Osteocyte (in vitro differentiated cells): ENCODE results near the gene ATP5F1A. TPM values are rescaled to one million over a fixed set of nuclear protein-coding genes. Genes with fewer than 3 reads are reported as not detected.
"Not testable (repeated sequence)": the region's sequence is repeated elsewhere in the genome, so short reads cannot be mapped to it uniquely, and the experiment has no call there.

Source experiments
- DNase-seq: peaks from one replicate; pipeline ENCODE4 v3.0.0; 2021; ENCODE audit warnings: mixed read lengths; ENCODE audit not compliant: unreplicated experiment; ENCODE audit errors: extremely low spot score
- H3K27ac Mint-ChIP-seq: one replicate; pipeline ENCODE4 v1.8.0; 2021; ENCODE audit warnings: mild to moderate bottlenecking, mixed read lengths; ENCODE audit not compliant: unreplicated experiment
- H3K27me3 Mint-ChIP-seq: one replicate; pipeline ENCODE4 v1.8.0; 2021; ENCODE audit warnings: mixed read lengths; ENCODE audit not compliant: unreplicated experiment
- H3K36me3 Mint-ChIP-seq: one replicate; pipeline ENCODE4 v1.8.0; 2021; ENCODE audit warnings: mixed read lengths; ENCODE audit not compliant: unreplicated experiment
- H3K4me1 Mint-ChIP-seq: one replicate; pipeline ENCODE4 v1.8.0; 2021; ENCODE audit warnings: mixed read lengths; ENCODE audit not compliant: unreplicated experiment
- H3K4me3 Mint-ChIP-seq: one replicate; pipeline ENCODE4 v1.8.0; 2021; ENCODE audit warnings: mild to moderate bottlenecking, moderate library complexity, mixed read lengths; ENCODE audit not compliant: unreplicated experiment
- H3K9me3 Mint-ChIP-seq: one replicate; pipeline ENCODE4 v1.8.0; 2021; ENCODE audit warnings: mixed read lengths; ENCODE audit not compliant: unreplicated experiment
- long read RNA-seq: library from polyadenylated mRNA; unstranded; transcript quantifications from one replicate; pipeline ENCODE4 v2.0.0, GENCODE V29; 2021
- total RNA-seq: library from RNA; stranded (reverse); gene quantifications from 2 replicates; pipeline ENCODE4 v1.2.1, GENCODE V29; 2021
- TF ChIP-seq, protein P1 (sequence below): fragments of 200-600 bp; sonication (generic); IDR thresholded peaks from 2 replicates; pipeline ENCODE4 v1.5.0; 2021; ENCODE audit warnings: antibody characterized with exemption, mild to moderate bottlenecking, moderate library complexity

Gene ATP5F1A
- total RNA-seq, result 346 and 359 TPM in 2 replicates
- long read RNA-seq, full-length matches to known transcripts, result 6,605 of 6,791 reads
- long read RNA-seq, partial matches to known transcripts, result 125 of 6,791 reads
- long read RNA-seq, other reads (novel, unspliced or antisense), result 61 of 6,791 reads

DNA sequence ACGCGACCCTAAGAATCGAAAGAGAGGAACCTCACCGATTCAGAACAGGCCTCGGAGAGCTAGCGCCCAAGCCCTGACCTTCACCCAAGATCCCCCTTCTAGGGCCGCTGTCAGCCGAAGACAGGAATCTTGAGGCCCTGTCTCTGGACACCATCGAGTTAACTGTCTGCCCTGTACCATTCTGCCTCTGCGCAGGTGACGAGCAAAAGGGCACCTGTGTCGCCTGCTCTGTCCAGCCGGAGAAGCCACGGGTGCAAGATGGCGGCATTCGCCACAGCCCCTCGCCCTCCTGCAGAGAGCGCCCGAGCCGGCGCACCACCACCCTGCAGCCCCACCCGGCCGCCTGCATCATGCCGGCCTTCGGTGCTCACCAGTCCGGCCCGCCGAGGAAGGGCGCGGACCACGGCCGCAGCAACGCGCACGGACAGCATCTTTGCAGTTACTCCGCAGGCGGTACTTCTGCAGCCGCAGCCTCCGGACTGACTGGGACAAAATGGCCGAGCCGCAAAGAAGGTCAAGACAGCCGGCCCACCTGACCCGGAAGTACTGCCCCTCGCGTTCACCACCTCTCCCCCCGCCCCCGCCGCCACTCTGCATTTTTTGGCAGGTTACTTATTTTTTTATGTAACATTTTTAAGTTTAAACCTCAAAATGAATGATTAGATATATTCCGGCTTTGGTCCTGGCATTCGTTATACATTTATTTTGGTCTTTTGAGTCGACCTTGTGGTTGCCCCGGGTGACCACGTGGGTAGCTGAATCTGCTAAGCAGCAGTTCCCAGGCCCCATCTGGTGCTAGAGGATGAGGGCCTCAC, at the start of gene ATP5F1A:
ATP5F1A (minus strand) TSS at position 496 of the 815 bp plus-strand sequence; CDS start at position 431, 65 bp downstream.
- H3K9me3 Mint-ChIP-seq, result no peaks in the 10 kb centered on the region
- TF ChIP-seq, protein P1, sequence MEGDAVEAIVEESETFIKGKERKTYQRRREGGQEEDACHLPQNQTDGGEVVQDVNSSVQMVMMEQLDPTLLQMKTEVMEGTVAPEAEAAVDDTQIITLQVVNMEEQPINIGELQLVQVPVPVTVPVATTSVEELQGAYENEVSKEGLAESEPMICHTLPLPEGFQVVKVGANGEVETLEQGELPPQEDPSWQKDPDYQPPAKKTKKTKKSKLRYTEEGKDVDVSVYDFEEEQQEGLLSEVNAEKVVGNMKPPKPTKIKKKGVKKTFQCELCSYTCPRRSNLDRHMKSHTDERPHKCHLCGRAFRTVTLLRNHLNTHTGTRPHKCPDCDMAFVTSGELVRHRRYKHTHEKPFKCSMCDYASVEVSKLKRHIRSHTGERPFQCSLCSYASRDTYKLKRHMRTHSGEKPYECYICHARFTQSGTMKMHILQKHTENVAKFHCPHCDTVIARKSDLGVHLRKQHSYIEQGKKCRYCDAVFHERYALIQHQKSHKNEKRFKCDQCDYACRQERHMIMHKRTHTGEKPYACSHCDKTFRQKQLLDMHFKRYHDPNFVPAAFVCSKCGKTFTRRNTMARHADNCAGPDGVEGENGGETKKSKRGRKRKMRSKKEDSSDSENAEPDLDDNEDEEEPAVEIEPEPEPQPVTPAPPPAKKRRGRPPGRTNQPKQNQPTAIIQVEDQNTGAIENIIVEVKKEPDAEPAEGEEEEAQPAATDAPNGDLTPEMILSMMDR, result no peak
- DNase-seq, result peak; percentile 92
- peaks cover 11% of the 10 kb centered on the region for H3K36me3 Mint-ChIP-seq
- peak within 1 kb of the TSS; percentile 99 for H3K27ac Mint-ChIP-seq
- peak within 1 kb of the TSS; percentile 96 for H3K4me3 Mint-ChIP-seq
- H3K4me1 Mint-ChIP-seq, result peaks cover 24% of the 10 kb centered on the region
- no peaks in the 10 kb centered on the region for H3K27me3 Mint-ChIP-seq

DNA sequence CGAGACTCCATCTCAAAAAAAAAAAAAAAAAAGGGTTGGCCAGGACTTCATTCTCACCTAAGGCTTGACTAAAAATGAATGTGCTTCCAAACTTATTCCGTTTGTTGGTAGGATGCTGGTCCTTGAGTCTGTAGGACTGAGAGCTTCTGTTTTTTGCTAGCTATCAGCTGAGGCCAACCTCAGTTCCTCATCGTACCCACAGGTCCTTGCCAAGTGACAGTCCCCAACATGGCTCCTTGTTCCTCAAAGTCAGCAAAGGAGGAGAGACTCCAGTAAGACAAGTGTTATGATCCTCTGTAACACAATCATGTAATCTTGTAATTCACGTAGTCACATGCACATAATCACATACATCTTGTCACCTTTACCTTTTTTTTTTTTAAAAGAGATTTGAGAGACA, 43.1 kb upstream of the ATP5F1A start:
- Mint-ChIP-seq H3K9me3 (no peaks in the 10 kb centered on the region), H3K27me3 (no peaks in the 10 kb centered on the region), H3K27ac (no peak overlapping the region), H3K4me3 (no peak overlapping the region), H3K4me1 (no peaks in the 10 kb centered on the region), H3K36me3 (no peaks in the 10 kb centered on the region)
- DNase-seq, result no peak
- TF ChIP-seq, protein P1, result no peak

GRCh38 chr18:46140173-46140572, 42.1 kb upstream of the ATP5F1A start:
- no peak overlapping the region for H3K27ac Mint-ChIP-seq
- TF ChIP-seq, protein P1, result no peak
- DNase-seq, result no peak
- no peaks in the 10 kb centered on the region for H3K27me3 Mint-ChIP-seq
- no peaks in the 10 kb centered on the region for H3K9me3 Mint-ChIP-seq
- H3K4me3 Mint-ChIP-seq, result no peak overlapping the region
- H3K4me1 Mint-ChIP-seq, result no peaks in the 10 kb centered on the region
- H3K36me3 Mint-ChIP-seq, result no peaks in the 10 kb centered on the region

- TF ChIP-seq, protein P1, result no peak
- Mint-ChIP-seq H3K4me3 (no peak overlapping the region), H3K4me1 (no peaks in the 10 kb centered on the region), H3K9me3 (no peaks in the 10 kb centered on the region), H3K27ac (no peak overlapping the region), H3K36me3 (peaks cover 6% of the 10 kb centered on the region), H3K27me3 (no peaks in the 10 kb centered on the region)
- DNase-seq, result no peak
These were observed 37.0 kb upstream of the ATP5F1A start for GRCh38 chr18:46134920-46135675.

DNA sequence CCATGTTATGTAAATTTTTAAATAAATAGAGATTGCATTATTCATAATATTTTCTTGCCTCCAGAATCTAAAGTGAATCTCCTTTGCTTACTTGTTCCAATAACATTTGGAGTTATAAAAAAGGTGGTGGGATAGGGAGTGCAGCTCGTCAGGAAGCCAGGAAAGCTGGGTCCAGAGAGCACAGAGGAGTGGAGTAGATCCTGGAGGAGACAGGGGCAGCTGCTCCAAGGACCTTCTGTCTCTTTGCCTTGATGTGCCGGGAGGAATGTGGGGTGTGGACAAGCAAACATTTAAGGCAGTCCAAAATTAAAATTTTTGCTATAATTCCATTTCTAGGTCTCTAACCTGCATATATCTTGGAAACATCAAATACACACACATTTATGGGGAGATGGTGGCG, 35.4 kb upstream of the ATP5F1A start:
- no peaks in the 10 kb centered on the region for H3K4me1 Mint-ChIP-seq
- H3K27ac Mint-ChIP-seq, result no peak overlapping the region
- H3K4me3 Mint-ChIP-seq, result no peak overlapping the region
- DNase-seq, result no peak
- TF ChIP-seq, protein P1, result no peak
- H3K27me3 Mint-ChIP-seq, result no peaks in the 10 kb centered on the region
- peaks cover 17% of the 10 kb centered on the region for H3K36me3 Mint-ChIP-seq
- no peaks in the 10 kb centered on the region for H3K9me3 Mint-ChIP-seq

DNA sequence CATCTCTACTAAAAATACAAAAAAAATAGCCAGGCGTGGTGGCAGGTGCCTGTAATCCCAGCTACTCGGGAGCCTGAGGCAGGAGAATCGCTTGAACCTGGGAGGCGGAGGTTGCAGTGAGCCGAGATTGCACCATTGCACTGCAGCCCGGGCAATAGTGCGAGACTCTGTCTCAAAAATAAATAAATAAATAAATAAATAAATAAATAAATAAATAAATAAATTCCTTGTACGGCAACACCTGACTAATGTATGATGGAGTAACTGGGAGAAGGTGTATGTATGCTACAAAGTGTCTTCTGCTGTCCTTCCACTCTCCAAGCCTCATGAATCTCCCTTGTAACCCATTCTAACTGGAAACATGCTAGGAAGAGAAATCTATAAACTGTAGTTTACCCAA, 32.5 kb upstream of the ATP5F1A start:
- H3K36me3 Mint-ChIP-seq, result peaks cover 27% of the 10 kb centered on the region
- not testable (repeated sequence) for H3K4me3 Mint-ChIP-seq, H3K27me3 Mint-ChIP-seq, DNase-seq, H3K27ac Mint-ChIP-seq, H3K9me3 Mint-ChIP-seq, H3K4me1 Mint-ChIP-seq
